ENCODE data around the gene LRRC8C.

DNA sequence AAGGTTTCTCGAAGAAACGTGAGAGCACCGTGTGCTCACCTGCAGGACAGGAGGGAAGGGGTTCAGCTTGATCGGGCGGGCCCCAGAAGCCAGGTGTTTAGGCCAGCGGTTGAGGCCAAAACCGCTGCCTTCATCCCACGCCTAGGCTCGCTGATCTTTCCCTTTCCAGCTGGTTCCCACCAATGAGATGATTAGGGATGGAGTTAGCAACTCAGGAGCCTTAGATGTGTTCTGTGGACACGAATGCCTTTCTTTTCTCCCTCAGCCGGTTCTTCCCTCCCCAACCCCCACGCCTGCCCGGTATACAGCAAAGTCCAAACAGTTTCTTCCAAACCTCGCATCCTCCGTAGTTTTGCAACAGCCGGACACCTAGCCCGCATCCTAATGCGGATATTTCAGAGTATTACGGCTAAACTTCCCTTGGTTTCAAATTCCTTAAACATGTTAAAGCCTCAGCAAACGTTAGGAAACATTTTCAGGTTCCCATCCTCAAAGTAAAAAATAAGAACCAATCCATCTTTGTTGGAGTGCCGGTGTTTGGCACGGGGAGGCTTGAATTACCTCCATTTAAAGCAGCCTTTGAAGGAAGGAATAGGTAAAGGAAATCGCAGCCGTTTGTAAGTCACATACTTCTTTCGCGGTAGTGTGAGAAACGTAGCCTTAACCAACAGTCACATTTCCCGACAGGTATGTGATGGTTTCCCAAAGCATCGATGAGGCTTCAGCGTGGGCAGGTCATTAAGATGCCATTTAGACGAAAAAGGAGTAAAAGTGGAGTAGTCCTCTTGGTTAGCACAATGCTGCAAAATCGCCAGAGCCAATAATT is 1.1 kb downstream of the LRRC8C start:
- TF ChIP-seq, protein P1, sequence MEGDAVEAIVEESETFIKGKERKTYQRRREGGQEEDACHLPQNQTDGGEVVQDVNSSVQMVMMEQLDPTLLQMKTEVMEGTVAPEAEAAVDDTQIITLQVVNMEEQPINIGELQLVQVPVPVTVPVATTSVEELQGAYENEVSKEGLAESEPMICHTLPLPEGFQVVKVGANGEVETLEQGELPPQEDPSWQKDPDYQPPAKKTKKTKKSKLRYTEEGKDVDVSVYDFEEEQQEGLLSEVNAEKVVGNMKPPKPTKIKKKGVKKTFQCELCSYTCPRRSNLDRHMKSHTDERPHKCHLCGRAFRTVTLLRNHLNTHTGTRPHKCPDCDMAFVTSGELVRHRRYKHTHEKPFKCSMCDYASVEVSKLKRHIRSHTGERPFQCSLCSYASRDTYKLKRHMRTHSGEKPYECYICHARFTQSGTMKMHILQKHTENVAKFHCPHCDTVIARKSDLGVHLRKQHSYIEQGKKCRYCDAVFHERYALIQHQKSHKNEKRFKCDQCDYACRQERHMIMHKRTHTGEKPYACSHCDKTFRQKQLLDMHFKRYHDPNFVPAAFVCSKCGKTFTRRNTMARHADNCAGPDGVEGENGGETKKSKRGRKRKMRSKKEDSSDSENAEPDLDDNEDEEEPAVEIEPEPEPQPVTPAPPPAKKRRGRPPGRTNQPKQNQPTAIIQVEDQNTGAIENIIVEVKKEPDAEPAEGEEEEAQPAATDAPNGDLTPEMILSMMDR (IDR thresholded peaks at IDR 0.05), result no peak
- no peak for TF ChIP-seq POLR2A (IDR thresholded peaks at IDR 0.05)
